ENCODE measurements around the gene SETBP1.

The SETBP1 gene

GRCh38 chr18:45100321-45101105 is 419.8 kb downstream of the SETBP1 start:
- DNase-seq: no peak

- no peak for DNase-seq
These were observed 421.4 kb downstream of the SETBP1 start for GRCh38 chr18:45102126-45102525.

GRCh38 chr18:45102863-45103262 is 422.2 kb downstream of the SETBP1 start:
- DNase-seq: no peak

GRCh38 chr18:45103319-45104048 is 422.8 kb downstream of the SETBP1 start:
- no peak for DNase-seq

GRCh38 chr18:45104049-45104395 is 423.3 kb downstream of the SETBP1 start:
- DNase-seq: no peak

GRCh38 chr18:45106331-45106774 is 425.7 kb downstream of the SETBP1 start:
- DNase-seq: no peak

GRCh38 chr18:45107425-45107824 is 426.7 kb downstream of the SETBP1 start:
- no peak for DNase-seq

GRCh38 chr18:45108754-45109153 is 428.1 kb downstream of the SETBP1 start:
- DNase-seq: no peak

- no peak for DNase-seq
These were observed 428.6 kb downstream of the SETBP1 start for GRCh38 chr18:45109271-45109670.

- DNase-seq: no peak
These were observed 429.0 kb downstream of the SETBP1 start for GRCh38 chr18:45109706-45110105.

- no peak for DNase-seq
These were observed 430.2 kb downstream of the SETBP1 start for GRCh38 chr18:45110577-45111501.

- DNase-seq: no peak
These were observed 430.8 kb downstream of the SETBP1 start for GRCh38 chr18:45111502-45111848.

GRCh38 chr18:45112682-45113081 is 432.0 kb downstream of the SETBP1 start:
- DNase-seq: no peak

- no peak for DNase-seq
These were observed 435.4 kb downstream of the SETBP1 start for GRCh38 chr18:45116116-45116515.

All from NCI-H1694 treated with DMSO at 0.1 percent for 48 hours (cell line).